Measurements from ENCODE around the gene GNAI3.

GRCh38 chr1:109502364-109502851 is 46.0 kb upstream of the GNAI3 start:
- TF ChIP-seq, protein P1, sequence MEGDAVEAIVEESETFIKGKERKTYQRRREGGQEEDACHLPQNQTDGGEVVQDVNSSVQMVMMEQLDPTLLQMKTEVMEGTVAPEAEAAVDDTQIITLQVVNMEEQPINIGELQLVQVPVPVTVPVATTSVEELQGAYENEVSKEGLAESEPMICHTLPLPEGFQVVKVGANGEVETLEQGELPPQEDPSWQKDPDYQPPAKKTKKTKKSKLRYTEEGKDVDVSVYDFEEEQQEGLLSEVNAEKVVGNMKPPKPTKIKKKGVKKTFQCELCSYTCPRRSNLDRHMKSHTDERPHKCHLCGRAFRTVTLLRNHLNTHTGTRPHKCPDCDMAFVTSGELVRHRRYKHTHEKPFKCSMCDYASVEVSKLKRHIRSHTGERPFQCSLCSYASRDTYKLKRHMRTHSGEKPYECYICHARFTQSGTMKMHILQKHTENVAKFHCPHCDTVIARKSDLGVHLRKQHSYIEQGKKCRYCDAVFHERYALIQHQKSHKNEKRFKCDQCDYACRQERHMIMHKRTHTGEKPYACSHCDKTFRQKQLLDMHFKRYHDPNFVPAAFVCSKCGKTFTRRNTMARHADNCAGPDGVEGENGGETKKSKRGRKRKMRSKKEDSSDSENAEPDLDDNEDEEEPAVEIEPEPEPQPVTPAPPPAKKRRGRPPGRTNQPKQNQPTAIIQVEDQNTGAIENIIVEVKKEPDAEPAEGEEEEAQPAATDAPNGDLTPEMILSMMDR (IDR thresholded peaks at IDR 0.05): no peak
- TF ChIP-seq POLR2A (IDR thresholded peaks at IDR 0.05): no peak

Data from thyroid gland (tissue), 4 donors.